ENCODE results near the gene CTBP2.
"Not testable (repeated sequence)": the region's sequence is repeated elsewhere in the genome, so short reads cannot be mapped to it uniquely, and the experiment has no call there.

Gene CTBP2

DNA sequence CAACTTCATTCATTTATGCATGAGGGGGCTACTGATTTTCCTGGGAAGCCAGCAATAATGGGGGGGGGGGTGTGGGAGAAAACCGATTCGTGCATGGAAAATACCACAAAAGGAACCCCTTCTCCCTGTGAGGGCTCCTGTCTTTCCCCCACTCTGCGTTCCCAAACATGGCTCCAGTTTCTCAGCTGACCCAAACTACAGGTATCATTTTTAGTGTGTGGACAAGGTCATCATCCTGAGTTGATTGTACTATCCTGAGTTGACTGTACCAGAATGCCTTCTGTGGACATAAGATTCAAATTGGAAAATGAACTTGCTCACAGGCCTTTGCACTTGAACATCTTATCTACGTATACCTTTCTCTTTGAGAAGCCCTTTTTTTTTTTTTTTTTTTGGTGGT, 168.5 kb downstream of the CTBP2 start:
- no peak for DNase-seq

GRCh38 chr10:124990671-124991625, 169.4 kb downstream of the CTBP2 start:
- no peak for DNase-seq

DNA sequence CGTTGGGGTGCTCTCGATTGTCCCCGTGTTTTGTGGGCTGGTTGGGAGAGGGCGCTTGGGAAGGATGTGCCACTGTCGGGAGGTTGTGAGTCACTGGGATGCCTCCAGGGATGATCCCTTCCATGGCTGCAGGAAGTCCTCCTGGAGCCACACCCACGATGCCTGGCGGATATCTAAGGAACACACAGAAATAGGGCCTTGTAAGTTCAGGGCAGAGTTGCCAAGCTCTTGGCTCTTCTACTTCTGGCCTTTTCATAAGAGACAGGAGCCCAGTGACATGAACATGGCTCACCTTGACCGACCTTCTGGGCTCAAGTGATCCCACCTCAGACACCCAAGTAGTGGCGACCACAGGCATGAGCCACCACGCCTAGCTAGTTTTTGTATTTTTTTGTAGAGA, 170.8 kb downstream of the CTBP2 start:
- DNase-seq: no peak

DNA sequence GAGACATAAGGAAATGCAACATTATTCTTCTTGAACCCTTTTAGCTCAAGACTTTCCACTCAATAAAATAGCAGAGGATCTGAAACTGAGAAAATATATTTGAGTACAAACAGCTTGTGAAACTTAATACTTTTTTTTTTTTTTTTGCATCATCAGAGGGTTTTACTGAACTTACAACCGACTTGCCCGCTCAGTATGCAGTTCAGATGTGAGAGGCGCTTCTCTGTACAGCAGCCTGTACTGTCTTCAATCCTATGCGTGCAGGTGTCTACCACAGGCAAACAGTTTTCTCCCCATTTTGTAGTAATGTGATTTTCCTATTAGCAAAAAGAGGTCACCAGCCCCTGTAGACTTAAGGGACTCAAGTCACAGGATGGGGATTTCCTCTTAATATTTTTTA, 171.6 kb downstream of the CTBP2 start:
- not testable (repeated sequence) for DNase-seq

DNA sequence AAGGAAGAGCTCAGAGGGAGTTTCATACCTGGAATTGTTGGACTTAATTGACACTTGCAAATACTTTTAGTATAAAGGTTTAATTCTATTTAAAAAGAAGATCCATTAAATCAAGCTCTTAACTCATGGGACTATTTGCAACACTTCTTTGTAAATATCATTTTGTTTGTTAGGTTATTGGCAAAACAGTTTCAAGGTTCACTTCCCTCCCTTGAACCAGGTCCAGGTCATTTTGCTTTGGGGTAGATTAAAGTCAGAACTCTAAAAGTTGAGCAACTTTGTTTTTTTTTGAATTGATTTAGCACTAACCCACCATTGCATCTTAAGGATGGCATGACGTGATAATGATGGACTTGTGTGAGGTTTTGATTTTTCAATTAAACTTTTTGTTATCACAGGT, 172.6 kb downstream of the CTBP2 start:
- no peak for DNase-seq

DNA sequence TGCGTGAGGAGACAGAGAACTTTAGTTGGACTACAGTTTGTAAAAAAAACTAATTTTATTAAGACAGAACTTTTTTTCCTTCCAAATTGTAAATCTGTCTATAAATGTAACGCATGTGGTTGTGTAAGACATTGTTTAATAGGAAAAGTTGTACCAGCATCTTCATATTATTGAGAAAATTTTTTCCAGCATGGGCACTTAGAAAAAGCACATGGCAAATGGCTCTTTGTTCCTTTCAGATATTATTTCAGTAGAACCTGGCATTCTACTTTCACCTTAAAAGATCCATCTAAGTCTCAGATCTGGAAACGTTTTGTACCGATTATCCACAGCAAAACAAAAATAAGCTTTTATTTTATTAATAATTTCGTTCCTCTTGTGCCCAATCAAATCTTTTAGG, 175.2 kb downstream of the CTBP2 start:
- DNase-seq: no peak

- DNase-seq: no peak
These were observed 176.0 kb downstream of the CTBP2 start for GRCh38 chr10:124984376-124984775.

GRCh38 chr10:124983321-124983720, 177.0 kb downstream of the CTBP2 start:
- no peak for DNase-seq

- no peak for DNase-seq
These were observed 182.0 kb downstream of the CTBP2 start for GRCh38 chr10:124978376-124978725.

DNA sequence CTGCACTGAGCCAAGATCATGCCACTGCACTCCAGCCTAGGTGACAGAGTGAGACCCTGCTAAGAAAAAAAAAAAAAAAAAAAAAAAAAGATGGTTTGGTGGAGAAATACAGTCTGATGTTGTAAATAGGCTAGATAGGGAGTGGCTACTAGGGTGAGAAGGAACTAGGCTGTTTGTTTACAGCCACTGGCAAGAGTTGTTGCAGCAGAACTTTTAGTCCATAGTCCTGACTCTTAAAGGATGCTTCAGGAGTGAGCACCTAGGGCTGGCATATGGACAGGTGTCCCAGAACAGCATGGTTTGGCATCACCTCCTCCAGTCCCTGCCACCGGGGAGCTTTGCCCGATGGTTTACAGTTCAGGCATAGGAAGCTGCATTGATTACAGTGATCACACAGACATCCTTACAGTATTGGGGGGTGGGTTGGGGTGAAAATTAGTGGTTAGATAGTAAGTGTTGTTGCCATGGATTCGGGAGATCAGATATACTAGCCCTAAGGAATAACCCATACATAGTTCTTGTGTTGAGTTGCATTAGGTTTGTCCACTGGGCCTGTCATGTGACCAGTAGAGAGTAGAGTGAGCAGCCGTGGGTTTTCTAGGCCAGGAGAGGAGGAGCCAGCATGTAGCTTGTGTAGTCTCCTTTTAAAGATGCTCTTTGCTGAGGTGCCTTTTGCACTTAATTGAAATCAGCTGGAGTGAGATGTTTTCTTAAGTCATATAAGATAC, 182.6 kb downstream of the CTBP2 start:
- DNase-seq: no peak

DNA sequence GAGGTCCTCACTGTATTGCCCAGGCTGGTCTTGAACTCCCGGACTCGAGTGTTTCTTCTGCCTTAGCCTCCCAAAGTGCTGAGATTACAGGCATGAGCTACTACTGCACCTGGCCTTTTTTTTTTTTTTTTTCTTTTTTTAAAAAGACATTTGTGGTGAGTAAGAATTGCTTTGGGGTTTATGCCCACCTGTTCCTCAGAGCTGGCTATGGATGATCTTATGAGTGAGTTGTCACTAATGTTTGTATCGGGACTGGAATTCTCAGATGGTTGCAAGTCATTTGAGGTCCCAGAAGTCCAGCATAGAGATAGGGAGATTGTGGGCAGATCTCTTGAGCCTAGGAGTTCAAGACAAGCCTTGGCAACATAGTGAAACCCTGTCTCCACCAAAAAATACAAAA, 183.2 kb downstream of the CTBP2 start:
- DNase-seq: no peak

- no peak for DNase-seq
These were observed 184.3 kb downstream of the CTBP2 start for GRCh38 chr10:124975977-124976514.

- no peak for DNase-seq
These were observed 186.2 kb downstream of the CTBP2 start for GRCh38 chr10:124974131-124974530.

DNA sequence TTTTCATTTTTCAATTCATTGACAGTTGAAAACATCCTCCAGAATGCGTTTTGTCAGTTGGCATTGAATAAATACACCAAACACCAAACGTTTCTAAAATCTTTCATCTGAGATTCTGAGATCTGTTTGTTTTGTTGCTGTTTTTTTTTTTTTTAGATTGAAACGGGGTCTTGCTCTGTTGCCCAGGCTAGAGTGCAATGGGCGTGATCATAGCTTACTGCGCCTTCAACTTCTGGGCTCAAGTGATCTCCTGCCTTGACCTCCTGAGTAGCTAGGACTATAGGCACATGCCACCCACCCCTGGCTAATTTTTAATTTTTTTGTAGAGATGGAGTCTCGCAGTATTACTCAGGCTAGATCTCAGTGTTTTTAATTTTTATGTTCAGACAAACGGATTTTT, 187.7 kb downstream of the CTBP2 start:
- no peak for DNase-seq

GRCh38 chr10:124971276-124971675, 189.1 kb downstream of the CTBP2 start:
- no peak for DNase-seq

DNA sequence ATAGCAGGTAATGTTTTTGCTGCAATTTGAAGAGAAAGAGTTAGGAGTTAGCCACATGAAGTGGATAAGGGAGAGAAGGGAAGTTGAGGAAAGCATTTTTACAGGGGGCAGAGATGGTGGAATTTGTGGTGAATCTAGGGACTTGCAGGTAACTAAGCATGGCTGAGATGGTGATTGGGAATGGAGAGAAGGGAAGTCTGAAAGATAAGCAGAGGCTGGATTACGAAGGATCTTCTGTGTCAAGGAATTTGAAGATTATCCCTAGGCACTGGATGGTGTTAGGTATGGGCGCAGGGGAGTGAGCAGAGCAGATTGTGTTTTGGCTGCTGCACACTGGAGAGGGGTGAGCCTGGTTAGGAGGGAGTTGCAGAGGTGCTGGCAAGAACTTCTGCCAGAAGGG, 193.1 kb downstream of the CTBP2 start:
- no peak for DNase-seq

GRCh38 chr10:124966008-124966407, 194.4 kb downstream of the CTBP2 start:
- DNase-seq: no peak

- no peak for DNase-seq
These were observed 196.3 kb downstream of the CTBP2 start for GRCh38 chr10:124963866-124964720.

- no peak for DNase-seq
These were observed 197.9 kb downstream of the CTBP2 start for GRCh38 chr10:124962421-124962820.

GRCh38 chr10:124961248-124961570, 199.2 kb downstream of the CTBP2 start:
- DNase-seq: no peak

DNA sequence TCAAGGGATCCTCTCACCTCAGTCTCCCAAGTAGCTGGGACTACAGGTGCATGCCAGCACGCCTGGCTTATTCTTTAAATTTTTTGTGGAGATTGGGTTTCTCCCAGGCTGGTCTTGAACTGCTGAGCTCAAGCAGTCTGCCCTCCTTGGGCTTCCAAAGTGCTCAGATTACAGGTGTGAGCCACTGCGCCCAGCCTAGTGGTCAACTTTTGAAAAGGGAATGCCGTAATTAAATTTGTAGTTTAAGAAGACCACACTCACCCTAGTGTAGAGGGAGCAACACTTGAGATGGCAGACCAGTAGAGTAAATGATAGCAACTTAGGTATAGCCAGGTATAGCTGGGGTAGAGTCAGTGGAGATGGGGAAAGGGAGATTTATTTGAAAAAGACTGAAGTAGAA, 200.8 kb downstream of the CTBP2 start:
- no peak for DNase-seq

DNA sequence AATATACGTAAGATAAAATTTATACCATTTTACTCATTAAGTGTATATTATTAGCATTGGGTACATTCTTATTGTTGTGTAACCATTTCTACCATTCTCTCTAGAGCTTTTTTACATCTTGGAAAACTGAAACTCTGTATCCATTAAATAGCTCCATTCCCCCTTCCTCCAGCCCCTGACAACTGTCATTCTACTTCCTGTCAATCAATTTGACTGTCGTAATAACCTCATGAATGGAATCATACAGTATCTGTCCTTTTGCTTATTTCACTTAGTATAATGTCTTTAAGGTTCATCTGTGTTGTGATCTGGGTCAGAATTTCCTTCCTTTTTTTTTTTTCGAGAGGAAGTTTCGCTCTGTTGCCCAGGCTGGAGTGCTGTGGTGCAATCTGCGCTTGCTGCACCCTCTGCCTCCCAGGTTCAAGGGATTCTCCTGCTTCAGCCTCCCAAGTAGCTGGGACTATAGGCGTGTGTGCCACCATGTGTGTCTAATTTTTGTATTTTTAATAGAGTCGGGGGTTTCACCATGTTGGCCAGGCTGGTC, 202.9 kb downstream of the CTBP2 start:
- DNase-seq: no peak

- DNase-seq: no peak
These were observed 203.6 kb downstream of the CTBP2 start for GRCh38 chr10:124956764-124957163.

Data from activated gamma-delta T cell treated with Interleukin-2 at 50 U/mL for 16 hours (primary cell).